ENCODE measurements around the gene PTPRT.

PTPRT gene

GRCh38 chr20:42341654-42342053 is 848.1 kb downstream of the PTPRT start:
- no peaks in the 10 kb centered on the region for H3K4me1 ChIP-seq (ENCODE audit: control insufficient read depth, insufficient read depth, low read length, poor library complexity, severe bottlenecking)
- no peaks in the 10 kb centered on the region for H3K9me3 ChIP-seq (ENCODE audit: control insufficient read depth, low read length)
- WGBS, 2 experiments (ENCODE audit: insufficient coverage in 2 of 2) = 70 to 100% methylated on average over 2 of the region's 2 CpGs
- no peak overlapping the region for H3K4me3 ChIP-seq (ENCODE audit: extremely low read depth, insufficient read depth, low read length, poor library complexity, severe bottlenecking)
- no peaks in the 10 kb centered on the region for H3K36me3 ChIP-seq (ENCODE audit: control insufficient read depth, insufficient read depth, low read length)
- no peak overlapping the region for H3K27ac ChIP-seq (ENCODE audit: low read depth, low read length, severe bottlenecking)

- Histone ChIP-seq H3K36me3 (ENCODE audit: control insufficient read depth, insufficient read depth, low read length) (no peaks in the 10 kb centered on the region), H3K4me1 (ENCODE audit: control insufficient read depth, insufficient read depth, low read length, poor library complexity, severe bottlenecking) (no peaks in the 10 kb centered on the region), H3K4me3 (ENCODE audit: extremely low read depth, insufficient read depth, low read length, poor library complexity, severe bottlenecking) (no peak overlapping the region), H3K27ac (ENCODE audit: low read depth, low read length, severe bottlenecking) (no peak overlapping the region), H3K9me3 (ENCODE audit: control insufficient read depth, low read length) (no peaks in the 10 kb centered on the region)
- WGBS, 2 experiments (ENCODE audit: insufficient coverage in 2 of 2) = 94 to 97% methylated on average over 3 to 4 of the region's 4 CpGs
Observed at GRCh38 chr20:42340368-42340767, 849.3 kb downstream of the PTPRT start.

GRCh38 chr20:42338294-42339201 is 851.2 kb downstream of the PTPRT start:
- H3K9me3 ChIP-seq (ENCODE audit: control insufficient read depth, low read length) = no peaks in the 10 kb centered on the region
- 64% methylated on average over 3 of the region's 5 CpGs; no CpG with 5 or more reads in 1 of the 2 experiments for WGBS, 2 experiments (ENCODE audit: insufficient coverage in 2 of 2)
- H3K27ac ChIP-seq (ENCODE audit: low read depth, low read length, severe bottlenecking) = no peak overlapping the region
- H3K36me3 ChIP-seq (ENCODE audit: control insufficient read depth, insufficient read depth, low read length) = no peaks in the 10 kb centered on the region
- H3K4me1 ChIP-seq (ENCODE audit: control insufficient read depth, insufficient read depth, low read length, poor library complexity, severe bottlenecking) = no peaks in the 10 kb centered on the region
- no peak overlapping the region for H3K4me3 ChIP-seq (ENCODE audit: extremely low read depth, insufficient read depth, low read length, poor library complexity, severe bottlenecking)

GRCh38 chr20:42336576-42336975 is 853.1 kb downstream of the PTPRT start:
- Histone ChIP-seq H3K36me3 (ENCODE audit: control insufficient read depth, insufficient read depth, low read length) (no peaks in the 10 kb centered on the region), H3K4me1 (ENCODE audit: control insufficient read depth, insufficient read depth, low read length, poor library complexity, severe bottlenecking) (no peaks in the 10 kb centered on the region), H3K9me3 (ENCODE audit: control insufficient read depth, low read length) (no peaks in the 10 kb centered on the region), H3K4me3 (ENCODE audit: extremely low read depth, insufficient read depth, low read length, poor library complexity, severe bottlenecking) (no peak overlapping the region), H3K27ac (ENCODE audit: low read depth, low read length, severe bottlenecking) (no peak overlapping the region)
- no CpG with 5 or more reads among the region's 1 CpG for WGBS, 2 experiments (ENCODE audit: insufficient coverage in 2 of 2)

- no CpG with 5 or more reads among the region's 2 CpGs for WGBS, 2 experiments (ENCODE audit: insufficient coverage in 2 of 2)
- Histone ChIP-seq H3K4me3 (ENCODE audit: extremely low read depth, insufficient read depth, low read length, poor library complexity, severe bottlenecking) (no peak overlapping the region), H3K4me1 (ENCODE audit: control insufficient read depth, insufficient read depth, low read length, poor library complexity, severe bottlenecking) (no peaks in the 10 kb centered on the region), H3K27ac (ENCODE audit: low read depth, low read length, severe bottlenecking) (no peak overlapping the region), H3K36me3 (ENCODE audit: control insufficient read depth, insufficient read depth, low read length) (no peaks in the 10 kb centered on the region), H3K9me3 (ENCODE audit: control insufficient read depth, low read length) (no peaks in the 10 kb centered on the region)
Observed at GRCh38 chr20:42319252-42320013, 870.3 kb downstream of the PTPRT start.

- Histone ChIP-seq H3K4me1 (ENCODE audit: control insufficient read depth, insufficient read depth, low read length, poor library complexity, severe bottlenecking) (no peaks in the 10 kb centered on the region), H3K4me3 (ENCODE audit: extremely low read depth, insufficient read depth, low read length, poor library complexity, severe bottlenecking) (no peak overlapping the region), H3K27ac (ENCODE audit: low read depth, low read length, severe bottlenecking) (no peak overlapping the region), H3K36me3 (ENCODE audit: control insufficient read depth, insufficient read depth, low read length) (no peaks in the 10 kb centered on the region), H3K9me3 (ENCODE audit: control insufficient read depth, low read length) (no peaks in the 10 kb centered on the region)
- 89 to 100% methylated on average over 1 to 3 of the region's 3 CpGs for WGBS, 2 experiments (ENCODE audit: insufficient coverage in 2 of 2)
Observed at GRCh38 chr20:42313704-42314103, 876.0 kb downstream of the PTPRT start.

GRCh38 chr20:42309050-42309449 is 880.7 kb downstream of the PTPRT start:
- Histone ChIP-seq H3K4me3 (ENCODE audit: extremely low read depth, insufficient read depth, low read length, poor library complexity, severe bottlenecking) (no peak overlapping the region), H3K4me1 (ENCODE audit: control insufficient read depth, insufficient read depth, low read length, poor library complexity, severe bottlenecking) (no peaks in the 10 kb centered on the region), H3K27ac (ENCODE audit: low read depth, low read length, severe bottlenecking) (no peak overlapping the region), H3K9me3 (ENCODE audit: control insufficient read depth, low read length) (no peaks in the 10 kb centered on the region), H3K36me3 (ENCODE audit: control insufficient read depth, insufficient read depth, low read length) (no peaks in the 10 kb centered on the region)
- WGBS, 2 experiments (ENCODE audit: insufficient coverage in 2 of 2) = 68% methylated on average over 3 to 4 of the region's 4 CpGs

GRCh38 chr20:42308171-42308570 is 881.5 kb downstream of the PTPRT start:
- H3K4me3 ChIP-seq (ENCODE audit: extremely low read depth, insufficient read depth, low read length, poor library complexity, severe bottlenecking) = no peak overlapping the region
- H3K9me3 ChIP-seq (ENCODE audit: control insufficient read depth, low read length) = no peaks in the 10 kb centered on the region
- WGBS, 2 experiments (ENCODE audit: insufficient coverage in 2 of 2) = 83 to 100% methylated on average over 1 to 2 of the region's 4 CpGs
- no peaks in the 10 kb centered on the region for H3K4me1 ChIP-seq (ENCODE audit: control insufficient read depth, insufficient read depth, low read length, poor library complexity, severe bottlenecking)
- H3K36me3 ChIP-seq (ENCODE audit: control insufficient read depth, insufficient read depth, low read length) = no peaks in the 10 kb centered on the region
- no peak overlapping the region for H3K27ac ChIP-seq (ENCODE audit: low read depth, low read length, severe bottlenecking)

GRCh38 chr20:42295592-42295991 is 894.1 kb downstream of the PTPRT start:
- Histone ChIP-seq H3K27ac (ENCODE audit: low read depth, low read length, severe bottlenecking) (no peak overlapping the region), H3K4me1 (ENCODE audit: control insufficient read depth, insufficient read depth, low read length, poor library complexity, severe bottlenecking) (no peaks in the 10 kb centered on the region), H3K9me3 (ENCODE audit: control insufficient read depth, low read length) (no peaks in the 10 kb centered on the region), H3K36me3 (ENCODE audit: control insufficient read depth, insufficient read depth, low read length) (no peaks in the 10 kb centered on the region), H3K4me3 (ENCODE audit: extremely low read depth, insufficient read depth, low read length, poor library complexity, severe bottlenecking) (no peak overlapping the region)
- 90 to 100% methylated on average over 2 to 3 of the region's 3 CpGs for WGBS, 2 experiments (ENCODE audit: insufficient coverage in 2 of 2)

GRCh38 chr20:42294976-42295375 is 894.7 kb downstream of the PTPRT start:
- Histone ChIP-seq H3K9me3 (ENCODE audit: control insufficient read depth, low read length) (no peaks in the 10 kb centered on the region), H3K4me1 (ENCODE audit: control insufficient read depth, insufficient read depth, low read length, poor library complexity, severe bottlenecking) (no peaks in the 10 kb centered on the region), H3K36me3 (ENCODE audit: control insufficient read depth, insufficient read depth, low read length) (no peaks in the 10 kb centered on the region), H3K27ac (ENCODE audit: low read depth, low read length, severe bottlenecking) (no peak overlapping the region), H3K4me3 (ENCODE audit: extremely low read depth, insufficient read depth, low read length, poor library complexity, severe bottlenecking) (no peak overlapping the region)

- Histone ChIP-seq H3K36me3 (ENCODE audit: control insufficient read depth, insufficient read depth, low read length) (no peaks in the 10 kb centered on the region), H3K27ac (ENCODE audit: low read depth, low read length, severe bottlenecking) (no peak overlapping the region), H3K4me1 (ENCODE audit: control insufficient read depth, insufficient read depth, low read length, poor library complexity, severe bottlenecking) (no peaks in the 10 kb centered on the region), H3K9me3 (ENCODE audit: control insufficient read depth, low read length) (no peaks in the 10 kb centered on the region), H3K4me3 (ENCODE audit: extremely low read depth, insufficient read depth, low read length, poor library complexity, severe bottlenecking) (no peak overlapping the region)
- WGBS, 2 experiments (ENCODE audit: insufficient coverage in 2 of 2) = no CpG with 5 or more reads among the region's 4 CpGs
Observed at GRCh38 chr20:42281801-42282200, 907.9 kb downstream of the PTPRT start.
